ENCODE measurements around the gene LMOD1. TPM values are rescaled to one million over a fixed set of nuclear protein-coding genes. Genes with fewer than 3 reads are reported as not detected.
A peak's percentile ranks its signal among the peaks of the same experiment; 100 is the strongest.

Gene LMOD1
- total and polyA plus RNA-seq, 2 of the 8 experiments (the other 6 are each of a cell fraction or from before 2014, with no cell fraction given), result 0.77 to 1.4 TPM

GRCh38 chr1:201904579-201904978 lies 41.8 kb downstream of the LMOD1 start:
- Histone ChIP-seq H2BK5ac (ENCODE audit: low read depth, low read length) (no peak overlapping the region; the same call in 1 of the 2 replicates), H3K18ac (ENCODE audit: extremely low read depth, low read length) (no peak overlapping the region; the same call in 1 of the 2 replicates), H3K14ac (ENCODE audit: insufficient read length) (no peak overlapping the region), H3K4me2 (ENCODE audit: insufficient read depth in 1 of 2, low read depth in 2 of 2, low read length in 2 of 2) (no peak overlapping the region), H3K27me3 (replicated peaks in 1 of 4; ENCODE audit: control insufficient read depth in 3 of 4, extremely low read depth in 1 of 4, insufficient read depth in 3 of 4, low read length in 3 of 4) (no peaks in the 10 kb centered on the region; a peak in 1 of 7 replicates), H4K5ac (ENCODE audit: insufficient read length, low read depth, low read length) (no peak overlapping the region), H4K20me1 (replicated peaks in 1 of 2; ENCODE audit: control insufficient read depth in 1 of 2, insufficient read depth in 2 of 2, low read length in 2 of 2) (no peaks in the 10 kb centered on the region), H2BK120ac (replicated peaks; ENCODE audit: low read depth, low read length) (no peak overlapping the region), H3K9ac (replicated peaks in 1 of 4; ENCODE audit: extremely low read depth in 1 of 4, low read depth in 3 of 4, low read length in 3 of 4) (no peak overlapping the region; a peak in 1 of 7 replicates), H4K8ac (ENCODE audit: extremely low read depth, insufficient read depth, low read length) (no peak overlapping the region), H3K27ac (ENCODE audit: low read depth, low read length) (no peak overlapping the region), H2AK5ac (ENCODE audit: low read depth, low read length) (no peak overlapping the region), H2BK15ac (ENCODE audit: low read length) (no peak overlapping the region), H3K4me1 (replicated peaks in 1 of 4; ENCODE audit: control insufficient read depth in 3 of 4, insufficient read depth in 4 of 4, low read length in 3 of 4) (no peaks in the 10 kb centered on the region), H2BK20ac (ENCODE audit: low read length) (no peak overlapping the region), H3K23me2 (ENCODE audit: low read depth, low read length) (no peaks in the 10 kb centered on the region), H4K91ac (replicated peaks; ENCODE audit: insufficient read length, low read length) (no peak overlapping the region), H3K23ac (ENCODE audit: insufficient read length) (no peak overlapping the region), H3K56ac (replicated peaks; ENCODE audit: insufficient read length, low read depth, low read length) (no peak overlapping the region), H3K9me3 (ENCODE audit: insufficient read depth in 2 of 2, low read depth in 1 of 2, low read length in 1 of 2) (no peaks in the 10 kb centered on the region), H2BK12ac (ENCODE audit: low read depth, low read length) (no peak overlapping the region), H2AFZ (ENCODE audit: low read length) (no peak overlapping the region), H3K4ac (replicated peaks; ENCODE audit: insufficient read length, low read depth, low read length) (no peak overlapping the region), H3K36me3 (ENCODE audit: control insufficient read depth in 2 of 4, insufficient read depth in 4 of 4, low read length in 3 of 4) (no peaks in the 10 kb centered on the region), H3K79me1 (ENCODE audit: low read depth, low read length) (no peaks in the 10 kb centered on the region), H3K79me2 (ENCODE audit: control insufficient read depth in 1 of 2, insufficient read depth in 2 of 2, low read length in 2 of 2) (no peaks in the 10 kb centered on the region), H3K4me3 (ENCODE audit: extremely low read depth in 1 of 4, insufficient read depth in 2 of 4, low read depth in 3 of 4, low read length in 4 of 4) (no peak overlapping the region)
- no peak for FAIRE-seq
- WGBS, 2 experiments (ENCODE audit: extremely low coverage in 1 of 2, insufficient coverage in 1 of 2, insufficient read length in 1 of 2, insufficient replicate concordance in 2 of 2, low coverage in 1 of 2, low lambda C conversion rate in 2 of 2, missing lambda C conversion rate in 1 of 2), result 76% methylated on average over 6 of the region's 6 CpGs; no CpG with 5 or more reads in 1 of the 2 experiments
- TF ChIP-seq POLR2AphosphoS5 (IDR thresholded peaks at IDR 0.05; ENCODE audit: low read depth, low read length) (no peak), SRF (IDR thresholded peaks at IDR 0.05; ENCODE audit: low read depth, low read length) (peak; percentile 85)
- no peak for DNase-seq (ENCODE audit: low read depth in 1 of 2, low spot score in 2 of 2)
- ChIA-PET POLR2A (ENCODE audit: partially characterized antibody) (interaction anchor here (1.4 to 2.0 kb wide), 4 partner anchors 10 to 37 kb away, joined by 4 to 7 read pairs (median 5); no protein-coding TSS in a partner anchor), CTCF (ENCODE audit: partially characterized antibody) (interaction anchor here (0.9 to 12.4 kb wide), 7 partner anchors 10 to 215 kb away, joined by 4 to 147 read pairs (median 5); partner anchors contain the start of gene LMOD1)
